K562 (cell line): ENCODE measurements around the gene COX15. TPM values are rescaled to one million over a fixed set of nuclear protein-coding genes. Genes with fewer than 3 reads are reported as not detected.

Experiments used
- ARID3B ChIP-seq: fragments of 250-450 bp; sonication (Bioruptor Pico); IDR thresholded peaks from 2 replicates; pipeline ENCODE4 v1.4.0; 2020; ENCODE audit warnings: borderline replicate concordance
- CREM ChIP-seq: IDR thresholded peaks from 2 replicates; pipeline ENCODE4 v1.6.1; 2014; ENCODE audit warnings: antibody characterized with exemption, low read depth
- CTBP1 ChIP-seq: fragments of 450-650 bp; IDR thresholded peaks from 2 replicates; pipeline ENCODE4 v1.6.1; 2016; ENCODE audit warnings: borderline replicate concordance
- E2F3 ChIP-seq: fragments of 250-450 bp; sonication (Bioruptor Pico); IDR thresholded peaks from 2 replicates; pipeline ENCODE4 v1.4.0; 2020; ENCODE audit warnings: mild to moderate bottlenecking
- ESRRA ChIP-seq: fragments of 450-650 bp; IDR thresholded peaks from 2 replicates; pipeline ENCODE4 v1.6.1; 2014; ENCODE audit warnings: low read depth, mild to moderate bottlenecking, moderate library complexity, borderline replicate concordance
- GATA2 ChIP-seq: sonication (generic); formaldehyde crosslinking; IDR thresholded peaks from 2 replicates; pipeline ENCODE4 v1.4.0; 2020; ENCODE audit warnings: mild to moderate bottlenecking, missing genetic modification reagents
- HDAC1 ChIP-seq, 2 experiments: fragments of 450-650 bp; IDR thresholded peaks; 2 replicates each; pipeline ENCODE4 v1.6.1; 2016 to 2017; ENCODE audit warnings: inconsistent platforms in 1 of 2, mild to moderate bottlenecking in 1 of 2, moderate library complexity in 1 of 2
- KDM1A ChIP-seq, 2 experiments: fragments of 450-650 bp; IDR thresholded peaks; 2 replicates each; pipeline ENCODE4 v1.6.1; 2016; ENCODE audit warnings: mild to moderate bottlenecking in 2 of 2
- LCOR ChIP-seq: sonication (generic); formaldehyde crosslinking; IDR thresholded peaks from 2 replicates; pipeline ENCODE4 v1.8.0; 2022; ENCODE audit warnings: mild to moderate bottlenecking, missing genetic modification reagents
- MAFK ChIP-seq: IDR thresholded peaks from 2 replicates; pipeline ENCODE4 v1.6.1; 2011; ENCODE audit warnings: low read length, improper control_type of control experiment
- NKRF ChIP-seq: fragments of 450-650 bp; IDR thresholded peaks from 2 replicates; pipeline ENCODE4 v1.6.1; 2016; ENCODE audit warnings: borderline replicate concordance
- PHF20 ChIP-seq: fragments of 450-650 bp; IDR thresholded peaks from 2 replicates; pipeline ENCODE4 v1.6.1; 2018; ENCODE audit not compliant: partially characterized antibody
- PREB ChIP-seq: sonication (generic); formaldehyde crosslinking; IDR thresholded peaks from 2 replicates; pipeline ENCODE4 v1.8.1; 2023; ENCODE audit warnings: mild to moderate bottlenecking, missing genetic modification reagents
- SAFB ChIP-seq: fragments of 200-400 bp; formaldehyde crosslinking; IDR thresholded peaks from 2 replicates; pipeline ENCODE4 v1.6.1; 2017; ENCODE audit warnings: low read depth, low read length, borderline replicate concordance
- SIN3A ChIP-seq, 2 experiments: fragments of 150-350 bp in 1 of 2; IDR thresholded peaks; 2 replicates each; pipeline ENCODE4 v1.6.1; 2011 to 2016; ENCODE audit warnings: borderline replicate concordance in 2 of 2, low read depth in 2 of 2, low read length in 2 of 2, mild to moderate bottlenecking in 2 of 2, moderate library complexity in 2 of 2; ENCODE audit not compliant: control insufficient read depth in 1 of 2
- TCF7 ChIP-seq: sonication (generic); IDR thresholded peaks from 2 replicates; pipeline ENCODE4 v1.6.1; 2016; ENCODE audit warnings: antibody characterized with exemption, borderline replicate concordance
- ZBTB5 ChIP-seq: fragments of 450-650 bp; IDR thresholded peaks from 2 replicates; pipeline ENCODE4 v1.6.1; 2017; ENCODE audit warnings: antibody characterized with exemption
- ZFP36 ChIP-seq: fragments of 150-350 bp; IDR thresholded peaks from 2 replicates; pipeline ENCODE4 v1.6.1; 2018; ENCODE audit warnings: low read length, low read depth; ENCODE audit not compliant: partially characterized antibody
- polyA plus RNA-seq, 8 experiments: library from polyadenylated mRNA; depleted of rRNA in 4 of 8; stranded (reverse) in 5 of 8; unstranded in 3 of 8; fragments of >200 nt; fragmentation: Nextera tagmentation in 2 of 8; fragmentation: Illumina TruSeq in 1 of 8; extraction: Ambion mirVana in 2 of 8; extraction: Trizol in 1 of 8; gene quantifications; 2 replicates each; pipeline versions ENCODE4 v1.2.1 to v1.2.3, GENCODE V29; 2011 to 2014; ENCODE audit warnings: inconsistent platforms in 1 of 8, missing spikeins in 1 of 8
- total RNA-seq, 7 experiments: library from RNA; depleted of rRNA in 6 of 7; stranded (reverse); fragments of >200 nt in 6 of 7; fragmentation: Illumina TruSeq in 2 of 7; extraction: Trizol in 2 of 7; gene quantifications; 2 replicates each; pipeline versions ENCODE4 v1.2.1 to v1.2.3, GENCODE V29; 2011 to 2021; ENCODE audit warnings: low replicate concordance in 1 of 7

Gene COX15
- total and polyA plus RNA-seq, 9 of the 15 experiments (the other 6 are each of a cell fraction or from before 2014, with no cell fraction given) = 17.4 to 45.1 (median 23.7) TPM

- TF ChIP-seq TCF7 (no peak), CTBP1 (peak; percentile 52), ARID3B (no peak), PHF20 (peak; percentile 88), MAFK (no peak), ESRRA (0 out of 2 replicates have a peak, but pooled peaks have one; percentile 44), GATA2 (CRISPR knock-in tag) (no peak), CREM (no peak), SIN3A (IDR thresholded peaks at IDR 0.05; ENCODE audit: borderline replicate concordance in 2 of 2, control insufficient read depth in 1 of 2, low read depth in 2 of 2, low read length in 2 of 2) (peak in 1 of 2 experiments; percentile 59; a peak in 2 of 4 replicates), ZFP36 (peak; percentile 26), SAFB (no peak), PREB (no peak), HDAC1 (IDR thresholded peaks at IDR 0.05) (peak in 1 of 2 experiments; percentile 71; a peak in 2 of 4 replicates), ZBTB5 (no peak), E2F3 (CRISPR knock-in tag) (no peak), KDM1A (IDR thresholded peaks at IDR 0.05) (0 out of 4 replicates have a peak, but pooled peaks have one; percentile 13 to 18), NKRF (peak; percentile 59; the same call in 1 of the 2 replicates), LCOR (no peak)
Measured at GRCh38 chr10:99731306-99732032, 458 bp downstream of the COX15 start (continued).
